Neuronal stem cell (in vitro differentiated cells): ENCODE results near the gene CPNE4.
A peak's percentile ranks its signal among the peaks of the same experiment; 100 is the strongest.

Experiments
- DNase-seq: peaks from one replicate; pipeline ENCODE4 v3.0.0-alpha.2; 2013; ENCODE audit warnings: low spot score
- H2AFZ ChIP-seq: one replicate; pipeline ENCODE4 v1.6.1; 2013; ENCODE audit warnings: mild to moderate bottlenecking, low read length, inconsistent platforms
- H2AK5ac ChIP-seq: 2 replicates; pipeline ENCODE4 v1.6.1; 2013; ENCODE audit warnings: low read depth, mild to moderate bottlenecking, inconsistent platforms, low read length, moderate library complexity, mixed read lengths
- H2BK120ac ChIP-seq: 2 replicates; pipeline ENCODE4 v1.6.1; 2013; ENCODE audit warnings: low read depth, mild to moderate bottlenecking, inconsistent platforms, low read length, moderate library complexity, mixed read lengths
- H2BK12ac ChIP-seq: one replicate; pipeline ENCODE4 v1.6.1; 2013; ENCODE audit warnings: low read length, inconsistent platforms
- H2BK15ac ChIP-seq: 2 replicates; pipeline ENCODE4 v1.6.1; 2013; ENCODE audit warnings: mild to moderate bottlenecking, low read length, inconsistent platforms, mixed read lengths
- H2BK5ac ChIP-seq: one replicate; pipeline ENCODE4 v1.6.1; 2013; ENCODE audit warnings: inconsistent platforms, mild to moderate bottlenecking, low read length, moderate library complexity
- H3K14ac ChIP-seq: one replicate; pipeline ENCODE4 v1.6.1; 2013; ENCODE audit warnings: low read length, inconsistent platforms
- H3K18ac ChIP-seq: 2 replicates; pipeline ENCODE4 v1.6.1; 2013; ENCODE audit warnings: low read length, inconsistent platforms
- H3K23ac ChIP-seq: 2 replicates; pipeline ENCODE4 v1.6.1; 2013; ENCODE audit warnings: low read depth, mild to moderate bottlenecking, mixed read lengths, low read length, inconsistent platforms; ENCODE audit not compliant: poor library complexity
- H3K27ac ChIP-seq: replicated peaks from 3 replicates; pipeline ENCODE4 v1.5.1; 2013; ENCODE audit warnings: low read length, inconsistent platforms
- H3K27me3 ChIP-seq, 3 experiments: 2 replicates each; pipeline ENCODE4 v1.6.1; 2013; ENCODE audit warnings: low read length in 3 of 3, mild to moderate bottlenecking in 2 of 3, inconsistent platforms in 1 of 3, low read depth in 1 of 3, mixed read lengths in 1 of 3, moderate library complexity in 1 of 3; ENCODE audit not compliant: control insufficient read depth in 3 of 3, insufficient read depth in 3 of 3
- H3K36me3 ChIP-seq, 2 donors: replicated peaks in 1 of 2; 2 replicates each; pipeline ENCODE4 v1.6.1; 2013; ENCODE audit warnings: low read length in 2 of 2; ENCODE audit not compliant: control insufficient read depth in 2 of 2, insufficient read depth in 2 of 2
- H3K4ac ChIP-seq: 2 replicates; pipeline ENCODE4 v1.6.1; 2013; ENCODE audit warnings: inconsistent platforms, mild to moderate bottlenecking, low read length, moderate library complexity
- H3K4me1 ChIP-seq, 2 donors: 1 replicate in 1 of 2; 2 replicates in 1 of 2; pipeline ENCODE4 v1.6.1; 2013; ENCODE audit warnings: low read length in 2 of 2, low read depth in 1 of 2; ENCODE audit not compliant: control insufficient read depth in 2 of 2, insufficient read depth in 1 of 2
- H3K4me2 ChIP-seq: one replicate; pipeline ENCODE4 v1.6.1; 2013; ENCODE audit warnings: mild to moderate bottlenecking, low read length, inconsistent platforms; ENCODE audit not compliant: insufficient read depth, poor library complexity, severe bottlenecking
- H3K4me3 ChIP-seq, 2 donors: 2 replicates each; pipeline ENCODE4 v1.5.1; 2013; ENCODE audit warnings: low read length in 2 of 2, mild to moderate bottlenecking in 2 of 2, inconsistent platforms in 1 of 2, moderate library complexity in 1 of 2
- H3K79me1 ChIP-seq: one replicate; pipeline ENCODE4 v1.6.1; 2013; ENCODE audit warnings: low read depth, mild to moderate bottlenecking, inconsistent platforms, low read length, moderate library complexity
- H3K9ac ChIP-seq: one replicate; pipeline ENCODE4 v1.6.1; 2013; ENCODE audit warnings: mild to moderate bottlenecking, low read depth, low read length, inconsistent platforms; ENCODE audit not compliant: poor library complexity
- H3K9me3 ChIP-seq, 2 donors: replicated peaks in 1 of 2; 2 replicates each; pipeline versions ENCODE3 to v1.6.1; 2013; ENCODE audit warnings: low read length in 2 of 2, mild to moderate bottlenecking in 2 of 2, inconsistent platforms in 1 of 2, low read depth in 1 of 2, mixed read lengths in 1 of 2, moderate library complexity in 1 of 2; ENCODE audit not compliant: control insufficient read depth in 2 of 2, insufficient read depth in 1 of 2
- H4K8ac ChIP-seq: one replicate; pipeline ENCODE4 v1.6.1; 2013; ENCODE audit warnings: low read depth, mild to moderate bottlenecking, inconsistent platforms, low read length, moderate library complexity
- H4K91ac ChIP-seq: one replicate; pipeline ENCODE4 v1.6.1; 2013; ENCODE audit warnings: low read length, low read depth, mild to moderate bottlenecking, inconsistent platforms; ENCODE audit not compliant: poor library complexity
- WGBS, 2 donors: extraction: QIAGEN DNeasy Blood & Tissue Kit; methylation state at CpG; one replicate each; pipeline ENCODE4 v1.1.7; 2013; ENCODE audit warnings: missing lambda C conversion rate in 2 of 2, mixed read lengths in 1 of 2; ENCODE audit not compliant: insufficient read length in 2 of 2, insufficient replicate concordance in 1 of 2; ENCODE audit errors: extremely low coverage in 2 of 2; 5-methylcytosine and 5-hydroxymethylcytosine counted together

CPNE4 gene

DNA sequence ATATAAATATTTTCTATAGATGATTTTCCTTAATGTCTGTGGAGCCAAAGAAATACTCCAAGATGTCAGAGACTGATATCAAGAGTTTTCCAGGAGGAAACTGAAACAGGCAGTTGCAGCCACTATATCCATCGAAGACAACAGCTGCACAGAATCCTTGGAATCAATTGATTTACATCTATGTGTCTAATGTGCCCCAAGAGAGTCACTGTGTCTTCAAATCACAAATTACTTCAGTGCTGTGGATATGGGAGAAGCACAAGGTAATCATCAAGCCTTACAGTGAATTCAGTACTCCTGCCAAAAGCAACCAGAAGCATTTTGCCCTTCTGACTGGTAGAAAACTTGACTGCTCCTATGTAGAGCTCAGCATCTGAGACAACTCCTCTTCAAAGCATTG lies 51.1 kb downstream of the CPNE4 start:
- no peaks in the 10 kb centered on the region for H3K27me3 ChIP-seq
- no peak overlapping the region for H3K4me2 ChIP-seq
- H3K9ac ChIP-seq, result no peak overlapping the region
- no peak overlapping the region for H4K8ac ChIP-seq
- no peak overlapping the region for H2AFZ ChIP-seq
- H3K18ac ChIP-seq, result no peak overlapping the region
- no peaks in the 10 kb centered on the region for H3K36me3 ChIP-seq
- H3K27ac ChIP-seq, result no peak overlapping the region
- H3K79me1 ChIP-seq, result no peaks in the 10 kb centered on the region
- H2BK5ac ChIP-seq, result no peak overlapping the region
- H3K4me3 ChIP-seq, result no peak overlapping the region
- H4K91ac ChIP-seq, result no peak overlapping the region
- no peak overlapping the region for H2BK15ac ChIP-seq
- WGBS, 2 donors, result no CpG with 5 or more reads among the region's 1 CpG
- no peak overlapping the region for H3K4ac ChIP-seq
- no peak overlapping the region for H3K14ac ChIP-seq
- H3K4me1 ChIP-seq, result peaks cover 0 to 3% of the 10 kb centered on the region in 2 donors
- no peak for DNase-seq
- no peak overlapping the region for H2AK5ac ChIP-seq
- no peak overlapping the region for H2BK120ac ChIP-seq
- no peak overlapping the region for H3K23ac ChIP-seq
- H3K9me3 ChIP-seq, result peaks cover 0 to 6% of the 10 kb centered on the region in 2 donors
- H2BK12ac ChIP-seq, result no peak overlapping the region

DNA sequence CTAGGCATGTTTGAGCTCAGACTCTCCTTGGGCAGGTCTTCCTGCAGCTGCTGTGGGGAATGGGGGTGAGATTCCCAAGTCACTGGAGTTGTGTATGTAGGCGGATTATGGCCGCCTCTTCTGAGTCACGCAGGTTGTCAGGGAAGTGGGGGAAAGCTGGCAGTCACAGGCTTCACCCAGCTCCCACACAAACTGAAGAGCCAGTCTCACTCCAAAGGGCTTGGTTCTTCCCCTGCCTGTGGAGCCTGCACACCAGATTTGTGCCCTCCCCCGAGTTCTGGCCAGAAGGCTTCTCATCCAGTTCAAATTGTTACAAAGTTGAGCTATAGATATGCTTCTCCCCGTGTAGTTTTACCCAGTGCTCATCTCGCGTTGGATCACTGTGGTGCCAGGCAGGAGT lies 53.5 kb downstream of the CPNE4 start:
- Histone ChIP-seq H3K27me3 (no peaks in the 10 kb centered on the region), H3K9me3 (peaks cover 0 to 9% of the 10 kb centered on the region in 2 donors), H2BK15ac (no peak overlapping the region), H3K18ac (no peak overlapping the region), H3K14ac (no peak overlapping the region), H2AFZ (peak overlapping the region; percentile 45), H3K36me3 (no peaks in the 10 kb centered on the region), H2BK5ac (no peak overlapping the region), H3K23ac (no peak overlapping the region), H2AK5ac (no peak overlapping the region), H4K91ac (no peak overlapping the region), H3K4me1 (no peaks in the 10 kb centered on the region), H2BK12ac (no peak overlapping the region), H3K4me2 (no peak overlapping the region), H3K79me1 (no peaks in the 10 kb centered on the region), H3K4ac (no peak overlapping the region), H2BK120ac (no peak overlapping the region), H3K4me3 (no peak overlapping the region), H4K8ac (no peak overlapping the region), H3K27ac (no peak overlapping the region), H3K9ac (no peak overlapping the region)
- no CpG with 5 or more reads among the region's 7 CpGs for WGBS, 2 donors
- DNase-seq, result no peak

DNA sequence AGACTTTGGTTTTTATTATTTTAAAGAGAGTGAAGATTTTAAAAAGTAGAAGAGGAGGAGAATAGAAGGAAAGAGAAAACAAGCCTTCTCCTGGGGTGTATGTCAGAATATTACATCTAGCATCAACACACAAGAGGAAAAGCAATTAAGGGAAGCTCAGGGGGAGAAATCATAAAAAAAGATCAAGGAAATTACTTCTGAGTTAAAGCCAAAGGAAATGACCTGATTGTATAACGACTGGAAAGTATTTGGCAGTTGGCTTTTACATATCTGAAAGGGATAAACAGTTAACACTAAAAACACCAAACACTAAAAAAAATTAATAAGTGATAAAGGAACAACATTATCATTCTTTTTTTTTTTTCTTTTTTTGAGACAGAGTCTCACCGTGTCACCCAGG lies 58.4 kb downstream of the CPNE4 start:
- no peak overlapping the region for H3K27ac ChIP-seq
- no CpG with 5 or more reads among the region's 2 CpGs for WGBS, 2 donors
- H2BK15ac ChIP-seq, result no peak overlapping the region
- no peak overlapping the region for H3K4me3 ChIP-seq
- H2AFZ ChIP-seq, result no peak overlapping the region
- H2BK120ac ChIP-seq, result no peak overlapping the region
- H3K18ac ChIP-seq, result no peak overlapping the region
- no peak overlapping the region for H4K91ac ChIP-seq
- H2BK12ac ChIP-seq, result no peak overlapping the region
- no peak overlapping the region for H4K8ac ChIP-seq
- no peak overlapping the region for H2BK5ac ChIP-seq
- no peak overlapping the region for H3K9ac ChIP-seq
- H3K79me1 ChIP-seq, result no peaks in the 10 kb centered on the region
- H3K14ac ChIP-seq, result no peak overlapping the region
- no peaks in the 10 kb centered on the region for H3K27me3 ChIP-seq
- H3K4me2 ChIP-seq, result no peak overlapping the region
- H3K4me1 ChIP-seq, result peaks cover 9 to 22% of the 10 kb centered on the region in 2 donors
- no peak overlapping the region for H2AK5ac ChIP-seq
- H3K36me3 ChIP-seq, result peaks cover 0 to 2% of the 10 kb centered on the region in 2 donors
- no peak overlapping the region for H3K23ac ChIP-seq
- no peak overlapping the region for H3K4ac ChIP-seq
- peaks cover 2 to 9% of the 10 kb centered on the region in 2 donors for H3K9me3 ChIP-seq
- DNase-seq, result no peak

DNA sequence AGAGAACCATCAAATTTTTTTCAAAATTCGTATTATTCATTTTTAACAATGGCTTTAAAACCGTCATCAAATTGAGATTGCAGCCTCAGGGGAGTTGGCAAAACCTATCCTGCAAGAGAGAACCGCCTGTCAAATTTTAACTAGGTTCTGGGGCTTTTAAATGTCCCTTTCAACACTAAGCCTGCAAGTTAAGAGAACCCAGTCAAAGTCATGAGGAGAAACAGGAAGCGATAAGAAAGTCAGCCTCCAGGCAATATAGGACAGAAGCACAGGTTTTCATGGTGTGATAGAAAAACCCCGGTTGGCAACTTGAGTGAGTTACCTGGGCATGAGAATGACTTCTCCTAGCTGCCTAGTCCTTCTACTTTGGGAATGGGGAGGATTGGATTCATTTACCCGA lies 59.8 kb downstream of the CPNE4 start:
- Histone ChIP-seq H3K4me3 (no peak overlapping the region), H3K27ac (no peak overlapping the region), H3K9ac (no peak overlapping the region), H3K14ac (no peak overlapping the region), H2AFZ (no peak overlapping the region), H3K23ac (no peak overlapping the region), H2AK5ac (no peak overlapping the region), H3K79me1 (no peaks in the 10 kb centered on the region), H4K8ac (no peak overlapping the region), H2BK12ac (no peak overlapping the region), H2BK5ac (no peak overlapping the region), H3K4ac (no peak overlapping the region), H3K9me3 (peaks cover 2 to 9% of the 10 kb centered on the region in 2 donors), H3K18ac (no peak overlapping the region), H3K27me3 (no peaks in the 10 kb centered on the region), H2BK15ac (no peak overlapping the region), H2BK120ac (no peak overlapping the region), H3K36me3 (peaks cover 0 to 2% of the 10 kb centered on the region in 2 donors), H4K91ac (no peak overlapping the region), H3K4me1 (peaks cover 9 to 22% of the 10 kb centered on the region in 2 donors), H3K4me2 (no peak overlapping the region)
- DNase-seq, result no peak
- WGBS, 2 donors, result no CpG with 5 or more reads among the region's 6 CpGs
